ENCODE results near the gene CAP1. TPM values are rescaled to one million over a fixed set of nuclear protein-coding genes. Genes with fewer than 3 reads are reported as not detected.

Gene CAP1
- total and polyA plus RNA-seq, 10 of the 15 experiments (the other 5 are each of a cell fraction or from before 2014, with no cell fraction given), result 360 to 500 (median 431) TPM

DNA sequence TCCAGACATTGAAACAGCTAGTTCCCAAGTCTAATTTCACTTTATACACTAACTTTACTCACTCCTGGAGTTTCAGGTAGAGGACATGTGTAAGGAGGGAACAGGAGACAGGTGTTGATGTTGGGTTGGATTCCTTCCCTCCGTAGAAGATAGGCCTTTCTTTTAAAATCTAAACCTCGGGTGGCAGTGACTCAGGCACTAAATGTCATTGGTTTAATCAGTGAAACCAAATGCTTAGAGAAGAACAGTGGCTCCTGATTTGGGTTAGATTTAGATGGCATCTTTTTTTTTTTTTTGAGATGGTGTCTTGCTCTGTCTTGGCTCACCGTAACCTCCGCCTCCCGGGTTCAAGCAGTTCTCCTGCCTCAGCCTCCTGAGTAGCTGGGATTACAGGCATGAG is 7.2 kb downstream of the CAP1 start:
- Histone ChIP-seq H3K9ac (ENCODE audit: control insufficient read depth, insufficient read depth, low read length) (no peak overlapping the region), H3K9me3 (replicated peaks; ENCODE audit: control insufficient read depth, insufficient read depth, low read length) (no peaks in the 10 kb centered on the region), H2AFZ (ENCODE audit: control insufficient read depth, low read depth, low read length) (no peak overlapping the region), H4K20me1 (ENCODE audit: control insufficient read depth, insufficient read depth) (peaks cover 6% of the 10 kb centered on the region), H3K4me1 (ENCODE audit: control insufficient read depth, insufficient read depth, low read length) (peaks cover 36% of the 10 kb centered on the region), H3K36me3 (ENCODE audit: control insufficient read depth in 2 of 2, insufficient read depth in 2 of 2, low read length in 1 of 2) (peaks cover 0 to 25% of the 10 kb centered on the region in 2 experiments; a peak in 2 of 4 replicates), H3K4me2 (ENCODE audit: control insufficient read depth, insufficient read depth) (peak overlapping the region; percentile 51; the same call in 1 of the 2 replicates), H3K27me3 (replicated peaks in 1 of 2; ENCODE audit: control insufficient read depth in 2 of 2, insufficient read depth in 2 of 2, low read length in 1 of 2) (no peaks in the 10 kb centered on the region), H3K79me2 (ENCODE audit: control insufficient read depth, insufficient read depth, low read length) (peaks cover 95% of the 10 kb centered on the region), H3K27ac (ENCODE audit: control insufficient read depth, insufficient read depth) (no peak overlapping the region), H3K4me3 (0 out of 2 replicates have a peak overlapping the region, but pooled peaks have one; percentile 23)
- POLR2A ChIA-PET, result interaction anchor here (0.6 kb wide), 1 partner anchor 91 kb away, joined by 3 read pairs; no protein-coding TSS in a partner anchor
- in situ Hi-C loops (cut with MboI) (no loop called here), intact Hi-C loops (cut with micrococcal nuclease; ENCODE audit: unreplicated experiment) (no loop called here)
- DNase-seq (ENCODE audit: low read depth, low spot score), result no peak
- ATAC-seq, result no peak
- 78% methylated on average over 5 of the region's 5 CpGs for WGBS (ENCODE audit: insufficient coverage, insufficient replicate concordance, low lambda C conversion rate, missing lambda C conversion rate)
- CTCF ChIA-PET, result interaction anchor here (2.7 kb wide), 1 partner anchor 15 kb away, joined by 9 read pairs; no protein-coding TSS in a partner anchor
- SMC1A ChIA-PET (ENCODE audit: uncharacterized antibody, unreplicated experiment), result interaction anchor here (0.6 to 4.1 kb wide), 3 partner anchors 8 to 452 kb away, joined by 3 to 18 read pairs (median 5); partner anchors contain the start of gene CAP1
- TF ChIP-seq, protein P1, sequence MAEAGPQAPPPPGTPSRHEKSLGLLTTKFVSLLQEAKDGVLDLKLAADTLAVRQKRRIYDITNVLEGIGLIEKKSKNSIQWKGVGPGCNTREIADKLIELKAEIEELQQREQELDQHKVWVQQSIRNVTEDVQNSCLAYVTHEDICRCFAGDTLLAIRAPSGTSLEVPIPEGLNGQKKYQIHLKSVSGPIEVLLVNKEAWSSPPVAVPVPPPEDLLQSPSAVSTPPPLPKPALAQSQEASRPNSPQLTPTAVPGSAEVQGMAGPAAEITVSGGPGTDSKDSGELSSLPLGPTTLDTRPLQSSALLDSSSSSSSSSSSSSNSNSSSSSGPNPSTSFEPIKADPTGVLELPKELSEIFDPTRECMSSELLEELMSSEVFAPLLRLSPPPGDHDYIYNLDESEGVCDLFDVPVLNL (IDR thresholded peaks at IDR 0.05; ENCODE audit: low read depth, low read length), result no peak
- 0 out of 2 replicates have a peak, but pooled peaks have one; percentile 32 for TF ChIP-seq HDGF (IDR thresholded peaks at IDR 0.05)
- FAIRE-seq, result no peak
- BruUV-seq (replicated peaks), result no TSS peak
- RAD21 ChIA-PET (ENCODE audit: unreplicated experiment), result interaction anchor here (1.2 kb wide), 1 partner anchor 287 kb away, joined by 3 read pairs; no protein-coding TSS in a partner anchor

DNA sequence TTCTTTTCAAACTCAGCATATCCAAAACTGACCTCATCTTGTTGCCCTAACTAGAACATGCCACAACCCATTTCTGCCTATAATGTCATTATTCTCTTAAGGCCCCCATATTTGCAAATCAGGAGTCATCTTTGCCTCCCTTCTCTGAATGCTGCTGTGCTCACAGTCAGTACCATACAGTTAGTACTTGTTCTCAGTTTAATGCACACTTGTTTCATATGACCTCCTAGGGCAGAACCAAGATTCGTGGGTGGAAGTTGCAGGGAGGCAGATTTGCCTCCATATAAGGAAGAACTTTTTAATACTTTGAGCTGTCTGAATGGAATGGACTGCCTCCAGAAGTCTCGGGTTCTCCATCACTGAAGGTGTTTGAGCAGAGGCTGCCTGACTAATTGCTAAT is 9.2 kb downstream of the CAP1 start:
- no TSS peak for BruUV-seq (replicated peaks)
- in situ Hi-C loops (cut with MboI), result no loop called here
- 0% methylated on average over 2 of the region's 2 CpGs for WGBS (ENCODE audit: insufficient coverage, insufficient replicate concordance, low lambda C conversion rate, missing lambda C conversion rate)
- Histone ChIP-seq H4K20me1 (ENCODE audit: control insufficient read depth, insufficient read depth) (peaks cover 3% of the 10 kb centered on the region), H2AFZ (ENCODE audit: control insufficient read depth, low read depth, low read length) (no peak overlapping the region), H3K4me3 (peak overlapping the region; percentile 30; the same call in 1 of the 2 replicates), H3K4me1 (ENCODE audit: control insufficient read depth, insufficient read depth, low read length) (peaks cover 36% of the 10 kb centered on the region), H3K27ac (ENCODE audit: control insufficient read depth, insufficient read depth) (peak overlapping the region; percentile 73), H3K9me3 (replicated peaks; ENCODE audit: control insufficient read depth, insufficient read depth, low read length) (no peaks in the 10 kb centered on the region), H3K4me2 (ENCODE audit: control insufficient read depth, insufficient read depth) (peak overlapping the region; percentile 40), H3K9ac (ENCODE audit: control insufficient read depth, insufficient read depth, low read length) (0 out of 2 replicates have a peak overlapping the region, but pooled peaks have one; percentile 4), H3K27me3 (replicated peaks in 1 of 2; ENCODE audit: control insufficient read depth in 2 of 2, insufficient read depth in 2 of 2, low read length in 1 of 2) (no peaks in the 10 kb centered on the region), H3K79me2 (ENCODE audit: control insufficient read depth, insufficient read depth, low read length) (peaks cover 92% of the 10 kb centered on the region), H3K36me3 (ENCODE audit: control insufficient read depth in 2 of 2, insufficient read depth in 2 of 2, low read length in 1 of 2) (peaks cover 0 to 21% of the 10 kb centered on the region in 2 experiments; a peak in 2 of 4 replicates)
- ATAC-seq (peak; percentile 76), DNase-seq (ENCODE audit: low read depth, low spot score) (no peak), FAIRE-seq (peak; percentile 7)
- SMC1A ChIA-PET (ENCODE audit: uncharacterized antibody, unreplicated experiment), result interaction anchor here (1.0 to 4.1 kb wide), 6 partner anchors 8 to 28 kb away, joined by 3 to 18 read pairs (median 10); partner anchors contain the start of gene CAP1
- CTCF ChIA-PET, result interaction anchor here (0.6 to 2.5 kb wide), 8 partner anchors 8 to 232 kb away, joined by 3 to 8 read pairs (median 6); partner anchors contain the start of gene CAP1
- RAD21 ChIA-PET (ENCODE audit: unreplicated experiment), result interaction anchor here (0.5 to 1.6 kb wide), 8 partner anchors 11 to 287 kb away, joined by 3 to 8 read pairs (median 3); no protein-coding TSS in a partner anchor
- intact Hi-C loops (cut with micrococcal nuclease; ENCODE audit: unreplicated experiment), result no loop called here
- POLR2A ChIA-PET, result interaction anchor here (0.6 to 3.3 kb wide), 4 partner anchors 9 to 426 kb away, joined by 3 to 25 read pairs (median 8); partner anchors contain the start of gene CAP1
- TF ChIP-seq POU2F2 (IDR thresholded peaks at IDR 0.05; ENCODE audit: borderline replicate concordance, low read depth, low read length) (peak; percentile 31; the same call in 1 of the 3 replicates), SRF (IDR thresholded peaks at IDR 0.05; ENCODE audit: low read depth in 2 of 2, low read length in 2 of 2) (peak in 1 of 2 experiments; percentile 67; a peak in 2 of 4 replicates), YY1 (IDR thresholded peaks at IDR 0.05; ENCODE audit: low read depth, low read length) (0 out of 2 replicates have a peak, but pooled peaks have one; percentile 24), GATAD2B (conservative IDR thresholded peaks at IDR 0.05; ENCODE audit: low read depth) (no peak)
- TF ChIP-seq, protein P2, sequence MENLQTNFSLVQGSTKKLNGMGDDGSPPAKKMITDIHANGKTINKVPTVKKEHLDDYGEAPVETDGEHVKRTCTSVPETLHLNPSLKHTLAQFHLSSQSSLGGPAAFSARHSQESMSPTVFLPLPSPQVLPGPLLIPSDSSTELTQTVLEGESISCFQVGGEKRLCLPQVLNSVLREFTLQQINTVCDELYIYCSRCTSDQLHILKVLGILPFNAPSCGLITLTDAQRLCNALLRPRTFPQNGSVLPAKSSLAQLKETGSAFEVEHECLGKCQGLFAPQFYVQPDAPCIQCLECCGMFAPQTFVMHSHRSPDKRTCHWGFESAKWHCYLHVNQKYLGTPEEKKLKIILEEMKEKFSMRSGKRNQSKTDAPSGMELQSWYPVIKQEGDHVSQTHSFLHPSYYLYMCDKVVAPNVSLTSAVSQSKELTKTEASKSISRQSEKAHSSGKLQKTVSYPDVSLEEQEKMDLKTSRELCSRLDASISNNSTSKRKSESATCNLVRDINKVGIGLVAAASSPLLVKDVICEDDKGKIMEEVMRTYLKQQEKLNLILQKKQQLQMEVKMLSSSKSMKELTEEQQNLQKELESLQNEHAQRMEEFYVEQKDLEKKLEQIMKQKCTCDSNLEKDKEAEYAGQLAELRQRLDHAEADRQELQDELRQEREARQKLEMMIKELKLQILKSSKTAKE (IDR thresholded peaks at IDR 0.05; ENCODE audit: low read depth, poor library complexity, severe bottlenecking), result no peak
- TF ChIP-seq, protein P3, sequence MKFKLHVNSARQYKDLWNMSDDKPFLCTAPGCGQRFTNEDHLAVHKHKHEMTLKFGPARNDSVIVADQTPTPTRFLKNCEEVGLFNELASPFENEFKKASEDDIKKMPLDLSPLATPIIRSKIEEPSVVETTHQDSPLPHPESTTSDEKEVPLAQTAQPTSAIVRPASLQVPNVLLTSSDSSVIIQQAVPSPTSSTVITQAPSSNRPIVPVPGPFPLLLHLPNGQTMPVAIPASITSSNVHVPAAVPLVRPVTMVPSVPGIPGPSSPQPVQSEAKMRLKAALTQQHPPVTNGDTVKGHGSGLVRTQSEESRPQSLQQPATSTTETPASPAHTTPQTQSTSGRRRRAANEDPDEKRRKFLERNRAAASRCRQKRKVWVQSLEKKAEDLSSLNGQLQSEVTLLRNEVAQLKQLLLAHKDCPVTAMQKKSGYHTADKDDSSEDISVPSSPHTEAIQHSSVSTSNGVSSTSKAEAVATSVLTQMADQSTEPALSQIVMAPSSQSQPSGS (IDR thresholded peaks at IDR 0.05; ENCODE audit: low read length), result 0 out of 2 replicates have a peak, but pooled peaks have one; percentile 27
